ENCODE data around the gene S100A1. TPM values are rescaled to one million over a fixed set of nuclear protein-coding genes. Genes with fewer than 3 reads are reported as not detected.
"Not testable (repeated sequence)": the region's sequence is repeated elsewhere in the genome, so short reads cannot be mapped to it uniquely, and the experiment has no call there.

The S100A1 gene
- total RNA-seq, 4 donors from 2014 or later = 139 to 498 (median 231) TPM

DNA sequence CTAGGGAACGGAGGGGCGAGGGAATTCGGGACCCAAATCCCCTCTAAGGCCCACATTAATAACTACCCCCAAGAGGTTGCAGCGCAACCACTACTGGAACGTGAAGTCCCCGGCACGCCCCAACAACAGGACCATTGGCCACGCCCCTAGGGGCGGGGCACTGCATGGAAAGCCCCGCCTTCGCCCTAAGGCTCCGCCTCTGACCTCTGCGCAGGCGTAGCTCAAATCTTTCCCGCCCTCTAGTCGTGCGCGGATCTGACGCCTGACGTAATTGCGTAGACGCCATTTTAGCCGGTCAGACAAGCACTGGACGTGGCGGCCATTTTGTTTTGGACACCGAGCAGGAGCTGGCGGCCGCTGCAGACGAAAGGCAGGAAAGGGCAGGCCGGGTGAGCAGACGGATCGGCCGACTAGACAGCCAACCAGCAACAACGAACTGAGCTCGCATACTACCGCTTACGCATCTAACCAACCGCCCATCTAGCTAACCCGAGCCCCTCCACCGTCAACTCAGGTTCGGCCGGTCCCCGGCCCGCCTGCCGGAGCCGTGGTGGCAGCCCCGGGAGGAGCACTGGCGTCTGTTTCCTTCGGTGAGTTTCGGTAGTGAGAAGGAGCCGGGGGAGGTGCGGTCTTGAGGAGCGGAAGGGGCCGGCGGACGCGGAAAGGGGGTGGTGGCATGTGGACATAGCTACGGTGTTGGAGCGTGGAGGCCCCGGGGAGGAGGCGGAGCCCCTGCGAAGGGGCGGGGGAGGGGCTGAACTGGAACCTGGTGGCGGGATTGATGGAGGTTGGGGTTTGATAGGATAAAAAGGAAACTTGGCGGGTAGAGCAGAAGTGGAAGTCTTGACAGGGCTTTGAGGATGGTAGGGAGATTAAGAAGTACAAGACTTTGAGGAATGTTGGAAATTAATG is 5.8 kb downstream of the S100A1 start, which contains the start of gene CHTOP:
TSS of gene CHTOP (plus strand) at position 313 of the 912 bp plus-strand sequence. CDS start 2,523 bp downstream, outside the sequence.
- intact Hi-C loops (cut with DNase I) = no loop called here
- H3K36me3 ChIP-seq = peaks cover 23 to 31% of the 10 kb centered on the region in 2 donors
- TF ChIP-seq POLR2A (IDR thresholded peaks at IDR 0.05) = peak; percentile 33 to 97
- TF ChIP-seq, protein P1, sequence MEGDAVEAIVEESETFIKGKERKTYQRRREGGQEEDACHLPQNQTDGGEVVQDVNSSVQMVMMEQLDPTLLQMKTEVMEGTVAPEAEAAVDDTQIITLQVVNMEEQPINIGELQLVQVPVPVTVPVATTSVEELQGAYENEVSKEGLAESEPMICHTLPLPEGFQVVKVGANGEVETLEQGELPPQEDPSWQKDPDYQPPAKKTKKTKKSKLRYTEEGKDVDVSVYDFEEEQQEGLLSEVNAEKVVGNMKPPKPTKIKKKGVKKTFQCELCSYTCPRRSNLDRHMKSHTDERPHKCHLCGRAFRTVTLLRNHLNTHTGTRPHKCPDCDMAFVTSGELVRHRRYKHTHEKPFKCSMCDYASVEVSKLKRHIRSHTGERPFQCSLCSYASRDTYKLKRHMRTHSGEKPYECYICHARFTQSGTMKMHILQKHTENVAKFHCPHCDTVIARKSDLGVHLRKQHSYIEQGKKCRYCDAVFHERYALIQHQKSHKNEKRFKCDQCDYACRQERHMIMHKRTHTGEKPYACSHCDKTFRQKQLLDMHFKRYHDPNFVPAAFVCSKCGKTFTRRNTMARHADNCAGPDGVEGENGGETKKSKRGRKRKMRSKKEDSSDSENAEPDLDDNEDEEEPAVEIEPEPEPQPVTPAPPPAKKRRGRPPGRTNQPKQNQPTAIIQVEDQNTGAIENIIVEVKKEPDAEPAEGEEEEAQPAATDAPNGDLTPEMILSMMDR (IDR thresholded peaks at IDR 0.05) = peak in 2 of 6 experiments; percentile 16 to 29
- H3K27me3 ChIP-seq = no peaks in the 10 kb centered on the region
- DNase-seq = peak; percentile 97 to 98
- no peaks in the 10 kb centered on the region for H3K9me3 ChIP-seq
- WGBS, 2 donors = 0 to 1% methylated on average over 39 to 41 of the region's 65 CpGs
- H3K4me3 ChIP-seq (replicated peaks in 1 of 3) = peak within 1 kb of the TSS; percentile 30 to 89 (median 70)
- H3K4me1 ChIP-seq = peaks cover 30 to 45% of the 10 kb centered on the region in 2 donors
- H3K27ac ChIP-seq = peak within 1 kb of the TSS; percentile 100

DNA sequence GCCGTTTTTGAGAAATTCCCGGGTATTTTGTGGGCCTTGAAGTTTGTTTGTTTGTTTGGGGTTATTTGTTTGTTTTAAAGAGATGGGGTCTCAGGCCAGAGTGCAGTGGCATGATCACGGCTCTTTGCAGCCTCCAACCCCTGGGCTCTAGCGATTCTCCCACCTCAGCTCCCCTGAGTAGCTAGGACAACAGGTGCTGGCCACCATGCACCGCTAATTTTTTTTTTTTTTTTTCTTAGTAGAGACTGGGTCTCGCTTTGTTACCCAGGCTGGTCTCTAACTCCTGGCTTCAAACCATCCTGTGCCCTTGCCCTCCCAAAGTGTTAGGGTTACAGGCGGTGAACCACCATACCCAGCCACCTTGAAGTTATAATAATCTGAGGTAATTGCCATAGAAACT is 7.6 kb downstream of the S100A1 start:
- no peaks in the 10 kb centered on the region for H3K27me3 ChIP-seq
- no peaks in the 10 kb centered on the region for H3K9me3 ChIP-seq
- intact Hi-C loops (cut with DNase I) = no loop called here
- 84 to 90% methylated on average over 7 of the region's 7 CpGs for WGBS, 2 donors
- no peak overlapping the region for H3K4me3 ChIP-seq (replicated peaks in 1 of 3)
- H3K27ac ChIP-seq = no peak overlapping the region
- no peak for TF ChIP-seq POLR2A (IDR thresholded peaks at IDR 0.05)
- TF ChIP-seq, protein P1 (IDR thresholded peaks at IDR 0.05) = no peak
- H3K36me3 ChIP-seq = peaks cover 34 to 49% of the 10 kb centered on the region in 2 donors
- peaks cover 25 to 32% of the 10 kb centered on the region in 2 donors for H3K4me1 ChIP-seq
- no peak for DNase-seq

DNA sequence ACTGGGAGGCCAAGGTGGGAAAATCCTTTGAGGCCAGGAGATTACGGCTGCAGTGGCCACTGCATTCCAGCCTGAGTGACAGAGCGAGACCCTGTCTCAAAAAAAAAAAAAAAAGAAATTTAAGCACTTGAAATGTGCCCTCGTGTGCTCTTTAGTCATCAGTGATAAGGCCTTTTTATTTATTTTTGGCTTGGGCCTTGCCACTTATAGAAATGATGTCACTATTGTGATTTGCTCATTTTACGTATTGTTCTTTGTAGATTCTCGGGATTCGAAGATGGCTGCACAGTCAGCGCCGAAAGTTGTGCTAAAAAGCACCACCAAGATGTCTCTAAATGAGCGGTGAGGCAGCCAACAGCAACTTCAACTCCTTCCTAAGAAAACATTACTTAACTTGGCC is 8.1 kb downstream of the S100A1 start:
- H3K9me3 ChIP-seq = no peaks in the 10 kb centered on the region
- H3K36me3 ChIP-seq = peaks cover 39 to 54% of the 10 kb centered on the region in 2 donors
- H3K27ac ChIP-seq = no peak overlapping the region
- H3K4me3 ChIP-seq (replicated peaks in 1 of 3) = no peak overlapping the region
- intact Hi-C loops (cut with DNase I) = no loop called here
- 94% methylated on average over 9 of the region's 9 CpGs for WGBS, 2 donors
- peaks cover 25 to 31% of the 10 kb centered on the region in 2 donors for H3K4me1 ChIP-seq
- no peak for DNase-seq
- H3K27me3 ChIP-seq = no peaks in the 10 kb centered on the region
- TF ChIP-seq POLR2A (IDR thresholded peaks at IDR 0.05) = no peak
- TF ChIP-seq, protein P1 (IDR thresholded peaks at IDR 0.05) = no peak

DNA sequence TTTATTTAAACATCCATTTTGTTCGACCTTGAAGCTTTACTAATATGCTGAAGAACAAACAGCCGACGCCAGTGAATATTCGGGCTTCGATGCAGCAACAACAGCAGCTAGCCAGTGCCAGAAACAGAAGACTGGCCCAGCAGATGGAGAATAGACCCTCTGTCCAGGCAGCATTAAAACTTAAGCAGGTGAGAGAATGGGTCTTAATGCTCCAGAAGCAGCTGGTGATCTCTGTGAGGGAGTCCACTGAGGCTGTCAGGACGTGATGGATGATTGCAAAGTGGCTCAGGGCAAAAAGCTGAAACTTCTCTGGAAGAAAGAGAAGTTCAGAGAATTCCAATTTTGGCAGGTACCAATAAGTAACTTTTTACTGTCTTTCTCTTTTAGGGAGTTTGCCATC is 10.0 kb downstream of the S100A1 start:
- H3K4me3 ChIP-seq (replicated peaks in 1 of 3) = no peak overlapping the region
- TF ChIP-seq, protein P1 (IDR thresholded peaks at IDR 0.05) = no peak
- no peak for TF ChIP-seq POLR2A (IDR thresholded peaks at IDR 0.05)
- peaks cover 20 to 23% of the 10 kb centered on the region in 2 donors for H3K4me1 ChIP-seq
- H3K27ac ChIP-seq = no peak overlapping the region
- peaks cover 58 to 71% of the 10 kb centered on the region in 2 donors for H3K36me3 ChIP-seq
- no peak for DNase-seq
- H3K27me3 ChIP-seq = no peaks in the 10 kb centered on the region
- H3K9me3 ChIP-seq = no peaks in the 10 kb centered on the region
- intact Hi-C loops (cut with DNase I) = no loop called here
- WGBS, 2 donors = 90 to 95% methylated on average over 6 of the region's 6 CpGs

DNA sequence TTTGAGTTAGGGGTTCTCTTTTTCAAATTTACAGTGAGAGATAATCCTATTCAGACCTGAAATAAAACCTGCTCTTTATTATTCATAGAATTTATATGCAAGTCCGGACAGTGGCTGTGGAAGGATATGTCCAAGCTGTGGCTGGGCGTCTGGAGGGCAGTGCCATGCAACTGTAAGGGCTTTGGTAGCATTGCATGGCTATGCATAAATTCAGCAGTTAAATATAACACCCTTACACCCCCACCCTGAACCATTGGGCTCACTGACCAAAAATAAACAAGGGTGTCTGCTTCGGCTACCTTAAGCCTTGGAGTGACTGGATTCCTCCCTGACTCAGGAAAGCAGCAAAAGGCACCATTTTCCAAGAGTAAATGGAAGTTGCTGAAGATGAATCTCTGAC is 11.0 kb downstream of the S100A1 start:
- no peak for DNase-seq
- Histone ChIP-seq H3K4me1 (peaks cover 18 to 20% of the 10 kb centered on the region in 2 donors), H3K36me3 (peaks cover 64 to 78% of the 10 kb centered on the region in 2 donors), H3K27ac (no peak overlapping the region), H3K27me3 (no peaks in the 10 kb centered on the region), H3K4me3 (replicated peaks in 1 of 3) (no peak overlapping the region), H3K9me3 (no peaks in the 10 kb centered on the region)
- 86 to 91% methylated on average over 3 of the region's 3 CpGs for WGBS, 2 donors
- intact Hi-C loops (cut with DNase I) = no loop called here
- no peak for TF ChIP-seq POLR2A (IDR thresholded peaks at IDR 0.05)
- TF ChIP-seq, protein P1 (IDR thresholded peaks at IDR 0.05) = no peak

DNA sequence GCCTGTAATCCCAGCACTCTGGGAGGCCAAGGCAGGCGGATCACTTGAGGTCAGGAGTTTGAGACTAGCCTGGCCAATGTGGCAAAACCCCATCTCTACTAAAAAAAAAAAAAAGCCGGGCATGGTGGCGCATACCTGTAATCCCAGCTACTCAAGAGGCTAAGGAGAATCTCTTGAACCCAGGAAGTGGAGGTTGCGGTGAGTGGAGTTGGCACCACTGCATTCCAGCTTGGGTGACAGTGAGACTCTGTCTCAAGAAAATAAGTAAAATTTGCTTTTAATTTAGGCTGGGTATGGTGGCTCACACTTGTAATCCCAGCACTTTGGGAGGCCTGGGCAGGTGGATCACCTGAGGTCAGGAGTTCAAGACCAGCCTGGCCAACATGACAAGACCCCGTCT is 12.0 kb downstream of the S100A1 start:
- peaks cover 69 to 87% of the 10 kb centered on the region in 2 donors for H3K36me3 ChIP-seq
- H3K9me3 ChIP-seq; intact Hi-C loops (cut with DNase I); H3K4me3 ChIP-seq (replicated peaks in 1 of 3); H3K27ac ChIP-seq; H3K27me3 ChIP-seq; DNase-seq: not testable (repeated sequence)
- 97 to 98% methylated on average over 5 of the region's 5 CpGs for WGBS, 2 donors
- H3K4me1 ChIP-seq = peaks cover 14 to 17% of the 10 kb centered on the region in 2 donors

Data from thyroid gland (tissue), 4 donors.